K562 (cell line): ENCODE results near the gene SKP2. TPM values are rescaled to one million over a fixed set of nuclear protein-coding genes. Genes with fewer than 3 reads are reported as not detected.
A peak's percentile ranks its signal among the peaks of the same experiment; 100 is the strongest.

Experiments used
- ATAC-seq: fragments of 200-7000 bp; cut with Tn5 transposase; 3 replicates; pipeline ENCODE4 v1.9.1; 2020; ENCODE audit warnings: moderate library complexity
- BruUV-seq: library from RNA; stranded (reverse); fragments of 400-500 nt; replicated peaks from 2 replicates; lab custom pipeline; 2021; lab: Mats Ljungman, UMichigan
- CTCF ChIA-PET: fragments of 300-600 bp; formaldehyde crosslinking; extraction: SDS; loops from one replicate; lab custom pipeline; 2021; ENCODE audit warnings: low intra/inter-chr PET ratio; lab: Yijun Ruan, JAX
- POLR2A ChIA-PET: fragments of 300-600, 350-650 bp; sonication (Branson Sonifier 250); formaldehyde crosslinking; extraction: SDS; loops from one replicate; lab custom pipeline; 2021; ENCODE audit warnings: antibody characterized with exemption, inconsistent platforms; lab: Yijun Ruan, JAX
- DNase-seq, 4 experiments: peaks; one replicate each; pipeline versions ENCODE4 v3.0.0 to v3.0.0-alpha.2; 2011 to 2018; ENCODE audit warnings: low spot score in 3 of 4, mixed read lengths in 3 of 4; ENCODE audit errors: extremely low read depth in 1 of 4
- FAIRE-seq: peaks from 2 replicates; lab custom pipeline; 2011; peaks lifted over from hg19 to GRCh38; lab: Jason Lieb, UNC
- H2AFZ ChIP-seq: 2 replicates; pipeline ENCODE4 v1.6.0; 2011; ENCODE audit warnings: low read depth, low read length, control low read depth, inconsistent platforms
- H3K27ac ChIP-seq: fragments of 200-600 bp; 3 replicates; pipeline ENCODE4 v1.8.0; 2011; ENCODE audit warnings: low read depth, mild to moderate bottlenecking, control low read depth, inconsistent platforms, low read length, moderate library complexity, mixed read lengths; ENCODE audit errors: extremely low read depth
- H3K27me3 ChIP-seq, 2 experiments: fragments of 300-600 bp in 1 of 2; 2 replicates in 1 of 2; 3 replicates in 1 of 2; pipeline versions ENCODE4 v1.6.0 to v1.8.0; 2011; ENCODE audit warnings: inconsistent platforms in 2 of 2, low read length in 2 of 2, mild to moderate bottlenecking in 1 of 2, mixed read lengths in 1 of 2, moderate library complexity in 1 of 2; ENCODE audit not compliant: control insufficient read depth in 2 of 2, insufficient read depth in 2 of 2
- H3K36me3 ChIP-seq: fragments of 300-600 bp; 3 replicates; pipeline ENCODE4 v1.8.0; 2011; ENCODE audit warnings: mild to moderate bottlenecking, low read length, inconsistent platforms; ENCODE audit not compliant: control insufficient read depth, insufficient read depth
- H3K4me1 ChIP-seq, 2 experiments: fragments of 200-600 bp in 1 of 2; replicated peaks in 1 of 2; 2 replicates in 1 of 2; 3 replicates in 1 of 2; pipeline versions ENCODE4 v1.5.1 to v1.8.0; 2011; ENCODE audit warnings: inconsistent platforms in 2 of 2, low read length in 2 of 2, mild to moderate bottlenecking in 1 of 2, mixed read lengths in 1 of 2, moderate library complexity in 1 of 2; ENCODE audit not compliant: control insufficient read depth in 2 of 2, insufficient read depth in 2 of 2
- H3K4me2 ChIP-seq: 2 replicates; pipeline ENCODE4 v1.6.1; 2011; ENCODE audit warnings: low read length, control low read depth, inconsistent platforms, mixed read lengths; ENCODE audit not compliant: insufficient read depth
- H3K4me3 ChIP-seq: fragments of 200-600 bp; sonication (generic), shearing (Covaris generic); 2 replicates; pipeline ENCODE4 v1.5.1; 2016; ENCODE audit warnings: control low read depth, inconsistent platforms
- H3K79me2 ChIP-seq: fragments of 200-600 bp; 3 replicates; pipeline ENCODE4 v1.8.0; 2011; ENCODE audit warnings: low read length, inconsistent platforms; ENCODE audit not compliant: control insufficient read depth, insufficient read depth
- H3K9ac ChIP-seq, 2 experiments: 2 replicates each; pipeline versions ENCODE4 v1.6.0 to v1.6.1; 2011; ENCODE audit warnings: low read depth in 2 of 2, low read length in 2 of 2, control low read depth in 1 of 2, inconsistent platforms in 1 of 2, mild to moderate bottlenecking in 1 of 2, mixed read lengths in 1 of 2; ENCODE audit not compliant: insufficient read depth in 1 of 2
- H3K9me1 ChIP-seq: one replicate; pipeline ENCODE4 v1.6.0; 2011; ENCODE audit warnings: inconsistent platforms, mild to moderate bottlenecking, low read length, moderate library complexity; ENCODE audit not compliant: control insufficient read depth, insufficient read depth
- H3K9me3 ChIP-seq: replicated peaks from 2 replicates; pipeline ENCODE4 v1.5.1; 2011; ENCODE audit warnings: low read depth, low read length, inconsistent platforms; ENCODE audit not compliant: control insufficient read depth, insufficient read depth
- H4K20me1 ChIP-seq: replicated peaks from 2 replicates; pipeline ENCODE4 v1.6.1; 2011; ENCODE audit warnings: low read length, inconsistent platforms, mixed read lengths; ENCODE audit not compliant: control insufficient read depth, insufficient read depth
- KDM1A ChIP-seq, 2 experiments: fragments of 450-650 bp; IDR thresholded peaks; 2 replicates each; pipeline ENCODE4 v1.6.1; 2016; ENCODE audit warnings: mild to moderate bottlenecking in 2 of 2
- SIX5 ChIP-seq, 2 experiments: IDR thresholded peaks; 2 replicates each; pipeline ENCODE4 v1.6.1; 2011; ENCODE audit warnings: low read length in 2 of 2, borderline replicate concordance in 1 of 2, low read depth in 1 of 2, mild to moderate bottlenecking in 1 of 2, moderate library complexity in 1 of 2; ENCODE audit not compliant: insufficient read depth in 1 of 2
- ZC3H8 ChIP-seq: fragments of 450-650 bp; IDR thresholded peaks from 2 replicates; pipeline ENCODE4 v1.6.1; 2017
- ZNF121 ChIP-seq: sonication (generic); formaldehyde crosslinking; conservative IDR thresholded peaks from 2 replicates; pipeline ENCODE4 v1.8.0; 2022; ENCODE audit warnings: missing genetic modification reagents
- WGBS: fragments of 100-300 bp; shearing (Covaris generic); methylation state at CpG from one replicate; pipeline ENCODE4 v1.1.6; 2016; ENCODE audit warnings: low coverage, mixed read lengths; ENCODE audit not compliant: insufficient coverage; ENCODE audit errors: missing lambda C conversion rate; 5-methylcytosine and 5-hydroxymethylcytosine counted together
- in situ Hi-C: fragments of 300-500 bp; cut with MboI; formaldehyde crosslinking; loops from 4 replicates; pipeline ENCODE4 v1.15.0; 2018; ENCODE audit warnings: inconsistent platforms, mixed read lengths
- intact Hi-C: fragments of 100-400 bp; cut with micrococcal nuclease; formaldehyde crosslinking; loops from 2 replicates; pipeline ENCODE4 v1.14.2; 2022
- polyA plus RNA-seq, 8 experiments: library from polyadenylated mRNA; depleted of rRNA in 4 of 8; stranded (reverse) in 5 of 8; unstranded in 3 of 8; fragments of >200 nt; fragmentation: Nextera tagmentation in 2 of 8; fragmentation: Illumina TruSeq in 1 of 8; extraction: Ambion mirVana in 2 of 8; extraction: Trizol in 1 of 8; gene quantifications; 2 replicates each; pipeline versions ENCODE4 v1.2.1 to v1.2.3, GENCODE V29; 2011 to 2014; ENCODE audit warnings: inconsistent platforms in 1 of 8, missing spikeins in 1 of 8
- total RNA-seq, 7 experiments: library from RNA; depleted of rRNA in 6 of 7; stranded (reverse); fragments of >200 nt in 6 of 7; fragmentation: Illumina TruSeq in 2 of 7; extraction: Trizol in 2 of 7; gene quantifications; 2 replicates each; pipeline versions ENCODE4 v1.2.1 to v1.2.3, GENCODE V29; 2011 to 2021; ENCODE audit warnings: low replicate concordance in 1 of 7
- TF ChIP-seq, protein P1 (sequence below): sonication (generic); formaldehyde crosslinking; IDR thresholded peaks from 2 replicates; pipeline ENCODE4 v1.8.0; 2022; ENCODE audit warnings: missing genetic modification reagents, mild to moderate bottlenecking, borderline replicate concordance

The SKP2 gene
- total and polyA plus RNA-seq, 9 of the 15 experiments (the other 6 are each of a cell fraction or from before 2014, with no cell fraction given), result 30.0 to 97.5 (median 80.8) TPM

DNA sequence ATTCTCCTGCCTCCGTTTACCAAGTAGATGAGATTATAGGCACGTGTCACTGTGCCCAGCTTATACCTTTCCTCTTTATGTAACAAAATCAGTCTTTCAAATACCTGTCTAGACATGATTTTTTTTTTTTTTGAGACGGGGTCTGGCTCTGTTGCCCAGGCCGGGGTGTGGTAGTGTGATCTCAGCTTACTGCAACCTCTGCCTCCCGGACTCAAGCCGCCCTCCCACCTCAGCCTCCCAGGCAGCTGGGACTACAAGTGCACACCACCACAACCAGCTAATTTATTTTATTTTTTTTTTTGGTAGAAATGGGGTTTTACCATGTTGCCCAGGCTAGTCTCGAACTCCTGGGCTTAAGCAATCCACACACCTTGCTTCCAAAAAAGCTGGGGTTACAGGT, 76.6 kb downstream of the SKP2 start:
- Histone ChIP-seq H3K9me1 (no peaks in the 10 kb centered on the region), H3K4me2 (no peak overlapping the region), H3K4me3 (no peak overlapping the region), H3K27ac (no peak overlapping the region), H2AFZ (no peak overlapping the region), H3K9ac (no peak overlapping the region), H3K9me3 (no peaks in the 10 kb centered on the region), H3K4me1 (peaks cover 8 to 14% of the 10 kb centered on the region in 2 experiments; a peak in 4 of 5 replicates), H3K79me2 (peaks cover 27% of the 10 kb centered on the region), H4K20me1 (no peaks in the 10 kb centered on the region), H3K27me3 (no peaks in the 10 kb centered on the region), H3K36me3 (peaks cover 19% of the 10 kb centered on the region; the same call in 1 of the 3 replicates)
- BruUV-seq, result no TSS peak
- in situ Hi-C loops, result no loop called here
- TF ChIP-seq SIX5 (IDR thresholded peaks at IDR 0.05; ENCODE audit: borderline replicate concordance in 1 of 2, insufficient read depth in 1 of 2, low read depth in 1 of 2, low read length in 2 of 2), result no peak
- TF ChIP-seq ZNF121 (CRISPR knock-in tag), result peak; percentile 44
- TF ChIP-seq, protein P1, sequence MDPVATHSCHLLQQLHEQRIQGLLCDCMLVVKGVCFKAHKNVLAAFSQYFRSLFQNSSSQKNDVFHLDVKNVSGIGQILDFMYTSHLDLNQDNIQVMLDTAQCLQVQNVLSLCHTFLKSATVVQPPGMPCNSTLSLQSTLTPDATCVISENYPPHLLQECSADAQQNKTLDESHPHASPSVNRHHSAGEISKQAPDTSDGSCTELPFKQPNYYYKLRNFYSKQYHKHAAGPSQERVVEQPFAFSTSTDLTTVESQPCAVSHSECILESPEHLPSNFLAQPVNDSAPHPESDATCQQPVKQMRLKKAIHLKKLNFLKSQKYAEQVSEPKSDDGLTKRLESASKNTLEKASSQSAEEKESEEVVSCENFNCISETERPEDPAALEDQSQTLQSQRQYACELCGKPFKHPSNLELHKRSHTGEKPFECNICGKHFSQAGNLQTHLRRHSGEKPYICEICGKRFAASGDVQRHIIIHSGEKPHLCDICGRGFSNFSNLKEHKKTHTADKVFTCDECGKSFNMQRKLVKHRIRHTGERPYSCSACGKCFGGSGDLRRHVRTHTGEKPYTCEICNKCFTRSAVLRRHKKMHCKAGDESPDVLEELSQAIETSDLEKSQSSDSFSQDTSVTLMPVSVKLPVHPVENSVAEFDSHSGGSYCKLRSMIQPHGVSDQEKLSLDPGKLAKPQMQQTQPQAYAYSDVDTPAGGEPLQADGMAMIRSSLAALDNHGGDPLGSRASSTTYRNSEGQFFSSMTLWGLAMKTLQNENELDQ (CRISPR knock-in tag), result no peak
- TF ChIP-seq ZC3H8, result no peak
- no peak for TF ChIP-seq KDM1A (IDR thresholded peaks at IDR 0.05)
- intact Hi-C loops, result no loop called here
- CTCF ChIA-PET, result interaction anchor here (0.6 kb wide), 1 partner anchor 23 kb away, joined by 4 read pairs; no protein-coding TSS in a partner anchor
- no peak for FAIRE-seq
- no peak for ATAC-seq
- no peak for DNase-seq
- POLR2A ChIA-PET, result interaction anchor here (8.1 kb wide), 1 partner anchor 13 kb away, joined by 71 read pairs; the partner anchor contains the start of gene NADK2
- WGBS, result 95% methylated on average over 6 of the region's 7 CpGs
